ENCODE data around the gene SAP30L. TPM values are rescaled to one million over a fixed set of nuclear protein-coding genes. Genes with fewer than 3 reads are reported as not detected.

Gene SAP30L
- total and polyA plus RNA-seq, 2 of the 13 experiments (the other 11 are each of a cell fraction or from before 2014, with no cell fraction given) = 27.9 to 37.2 TPM

GRCh38 chr5:154402611-154403010, 43.2 kb upstream of the SAP30L start:
- Histone ChIP-seq H3K9ac (ENCODE audit: insufficient read depth, low read depth, low read length) (no peak overlapping the region), H3K9me3 (ENCODE audit: low read length) (no peaks in the 10 kb centered on the region), H3K27ac (ENCODE audit: extremely low read length, insufficient read depth, low read length) (no peak overlapping the region), H4K20me1 (ENCODE audit: insufficient read depth, low read length) (no peaks in the 10 kb centered on the region), H3K4me3 (replicated peaks in 1 of 3; ENCODE audit: insufficient read depth in 1 of 3, low read depth in 2 of 3, low read length in 3 of 3) (no peak overlapping the region), H2AFZ (ENCODE audit: low read length) (no peak overlapping the region), H3K79me2 (ENCODE audit: insufficient read depth, low read length) (no peaks in the 10 kb centered on the region), H3K4me2 (ENCODE audit: low read depth, low read length) (no peak overlapping the region), H3K27me3 (ENCODE audit: control insufficient read depth in 1 of 2, insufficient read depth in 2 of 2, low read length in 2 of 2) (no peaks in the 10 kb centered on the region), H3K4me1 (ENCODE audit: insufficient read depth, low read length) (0 out of 2 replicates have a peak, but pooled peaks cover 9% of the 10 kb centered on the region), H3K36me3 (replicated peaks in 1 of 2; ENCODE audit: control insufficient read depth in 1 of 2, insufficient read depth in 2 of 2, low read length in 2 of 2) (no peaks in the 10 kb centered on the region)
- in situ Hi-C loops (cut with HindIII; ENCODE audit: extremely low pct_ligation_motif_present, low pct_unique_long_range_greater_than_20kb) (no loop called here), intact Hi-C loops (cut with micrococcal nuclease; ENCODE audit: unreplicated experiment) (loop anchor here (10.0 kb wide), 1 partner anchor 68 kb away; no protein-coding TSS in a partner anchor)
- ChIA-PET CTCF (ENCODE audit: low intra/inter-chr PET ratio, low total read pairs) (no interaction called here), POLR2A (no interaction called here)
- ATAC-seq (no peak), FAIRE-seq (no peak), DNase-seq (ENCODE audit: low spot score) (no peak)
- TF ChIP-seq GTF2F1 (IDR thresholded peaks at IDR 0.05; ENCODE audit: low read length) (no peak), KLF6 (CRISPR knock-in tag; IDR thresholded peaks at IDR 0.05) (no peak)
- TF ChIP-seq, protein P1, sequence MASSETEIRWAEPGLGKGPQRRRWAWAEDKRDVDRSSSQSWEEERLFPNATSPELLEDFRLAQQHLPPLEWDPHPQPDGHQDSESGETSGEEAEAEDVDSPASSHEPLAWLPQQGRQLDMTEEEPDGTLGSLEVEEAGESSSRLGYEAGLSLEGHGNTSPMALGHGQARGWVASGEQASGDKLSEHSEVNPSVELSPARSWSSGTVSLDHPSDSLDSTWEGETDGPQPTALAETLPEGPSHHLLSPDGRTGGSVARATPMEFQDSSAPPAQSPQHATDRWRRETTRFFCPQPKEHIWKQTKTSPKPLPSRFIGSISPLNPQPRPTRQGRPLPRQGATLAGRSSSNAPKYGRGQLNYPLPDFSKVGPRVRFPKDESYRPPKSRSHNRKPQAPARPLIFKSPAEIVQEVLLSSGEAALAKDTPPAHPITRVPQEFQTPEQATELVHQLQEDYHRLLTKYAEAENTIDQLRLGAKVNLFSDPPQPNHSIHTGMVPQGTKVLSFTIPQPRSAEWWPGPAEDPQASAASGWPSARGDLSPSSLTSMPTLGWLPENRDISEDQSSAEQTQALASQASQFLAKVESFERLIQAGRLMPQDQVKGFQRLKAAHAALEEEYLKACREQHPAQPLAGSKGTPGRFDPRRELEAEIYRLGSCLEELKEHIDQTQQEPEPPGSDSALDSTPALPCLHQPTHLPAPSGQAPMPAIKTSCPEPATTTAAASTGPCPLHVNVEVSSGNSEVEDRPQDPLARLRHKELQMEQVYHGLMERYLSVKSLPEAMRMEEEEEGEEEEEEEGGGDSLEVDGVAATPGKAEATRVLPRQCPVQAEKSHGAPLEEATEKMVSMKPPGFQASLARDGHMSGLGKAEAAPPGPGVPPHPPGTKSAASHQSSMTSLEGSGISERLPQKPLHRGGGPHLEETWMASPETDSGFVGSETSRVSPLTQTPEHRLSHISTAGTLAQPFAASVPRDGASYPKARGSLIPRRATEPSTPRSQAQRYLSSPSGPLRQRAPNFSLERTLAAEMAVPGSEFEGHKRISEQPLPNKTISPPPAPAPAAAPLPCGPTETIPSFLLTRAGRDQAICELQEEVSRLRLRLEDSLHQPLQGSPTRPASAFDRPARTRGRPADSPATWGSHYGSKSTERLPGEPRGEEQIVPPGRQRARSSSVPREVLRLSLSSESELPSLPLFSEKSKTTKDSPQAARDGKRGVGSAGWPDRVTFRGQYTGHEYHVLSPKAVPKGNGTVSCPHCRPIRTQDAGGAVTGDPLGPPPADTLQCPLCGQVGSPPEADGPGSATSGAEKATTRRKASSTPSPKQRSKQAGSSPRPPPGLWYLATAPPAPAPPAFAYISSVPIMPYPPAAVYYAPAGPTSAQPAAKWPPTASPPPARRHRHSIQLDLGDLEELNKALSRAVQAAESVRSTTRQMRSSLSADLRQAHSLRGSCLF (CRISPR knock-in tag; IDR thresholded peaks at IDR 0.05; ENCODE audit: borderline replicate concordance) = no peak
- 88% methylated on average over 10 of the region's 10 CpGs for WGBS (ENCODE audit: low lambda C conversion rate)
- BruUV-seq (replicated peaks) = no TSS peak

GRCh38 chr5:154403234-154403633, 42.6 kb upstream of the SAP30L start:
- POLR2A ChIA-PET = no interaction called here
- no peak for FAIRE-seq
- no peak for ATAC-seq
- 89% methylated on average over 4 of the region's 4 CpGs for WGBS (ENCODE audit: low lambda C conversion rate)
- Histone ChIP-seq H3K4me3 (replicated peaks in 1 of 3; ENCODE audit: insufficient read depth in 1 of 3, low read depth in 2 of 3, low read length in 3 of 3) (no peak overlapping the region), H3K4me2 (ENCODE audit: low read depth, low read length) (no peak overlapping the region), H3K9ac (ENCODE audit: insufficient read depth, low read depth, low read length) (no peak overlapping the region), H3K79me2 (ENCODE audit: insufficient read depth, low read length) (no peaks in the 10 kb centered on the region), H3K27me3 (ENCODE audit: control insufficient read depth in 1 of 2, insufficient read depth in 2 of 2, low read length in 2 of 2) (no peaks in the 10 kb centered on the region), H3K27ac (ENCODE audit: extremely low read length, insufficient read depth, low read length) (no peak overlapping the region), H3K36me3 (replicated peaks in 1 of 2; ENCODE audit: control insufficient read depth in 1 of 2, insufficient read depth in 2 of 2, low read length in 2 of 2) (no peaks in the 10 kb centered on the region), H2AFZ (ENCODE audit: low read length) (no peak overlapping the region), H3K4me1 (ENCODE audit: insufficient read depth, low read length) (0 out of 2 replicates have a peak, but pooled peaks cover 9% of the 10 kb centered on the region), H4K20me1 (ENCODE audit: insufficient read depth, low read length) (no peaks in the 10 kb centered on the region), H3K9me3 (ENCODE audit: low read length) (no peaks in the 10 kb centered on the region)
- in situ Hi-C loops (cut with HindIII; ENCODE audit: extremely low pct_ligation_motif_present, low pct_unique_long_range_greater_than_20kb) = no loop called here
- CTCF ChIA-PET (ENCODE audit: low intra/inter-chr PET ratio, low total read pairs) = no interaction called here
- no peak for DNase-seq (ENCODE audit: low spot score)
- intact Hi-C loops (cut with micrococcal nuclease; ENCODE audit: unreplicated experiment) = loop anchor here (10.0 kb wide), 1 partner anchor 68 kb away; no protein-coding TSS in a partner anchor
- BruUV-seq (replicated peaks) = no TSS peak
- TF ChIP-seq ZBTB34 (CRISPR knock-in tag; IDR thresholded peaks at IDR 0.05) = no peak
